ENCODE measurements around the gene STX2.
"Not testable (repeated sequence)": the region's sequence is repeated elsewhere in the genome, so short reads cannot be mapped to it uniquely, and the experiment has no call there.

The STX2 gene

GRCh38 chr12:130838951-130839769 lies at the start of gene STX2:
STX2 (minus strand) TSS chr12:130839250; CDS start chr12:130839099, 151 bp downstream.
- no peaks in the 10 kb centered on the region for H3K27me3 Mint-ChIP-seq (ENCODE audit: low read depth, poor library complexity)
- H3K27ac Mint-ChIP-seq, result peak within 1 kb of the TSS; percentile 78
- TF ChIP-seq, protein P1, sequence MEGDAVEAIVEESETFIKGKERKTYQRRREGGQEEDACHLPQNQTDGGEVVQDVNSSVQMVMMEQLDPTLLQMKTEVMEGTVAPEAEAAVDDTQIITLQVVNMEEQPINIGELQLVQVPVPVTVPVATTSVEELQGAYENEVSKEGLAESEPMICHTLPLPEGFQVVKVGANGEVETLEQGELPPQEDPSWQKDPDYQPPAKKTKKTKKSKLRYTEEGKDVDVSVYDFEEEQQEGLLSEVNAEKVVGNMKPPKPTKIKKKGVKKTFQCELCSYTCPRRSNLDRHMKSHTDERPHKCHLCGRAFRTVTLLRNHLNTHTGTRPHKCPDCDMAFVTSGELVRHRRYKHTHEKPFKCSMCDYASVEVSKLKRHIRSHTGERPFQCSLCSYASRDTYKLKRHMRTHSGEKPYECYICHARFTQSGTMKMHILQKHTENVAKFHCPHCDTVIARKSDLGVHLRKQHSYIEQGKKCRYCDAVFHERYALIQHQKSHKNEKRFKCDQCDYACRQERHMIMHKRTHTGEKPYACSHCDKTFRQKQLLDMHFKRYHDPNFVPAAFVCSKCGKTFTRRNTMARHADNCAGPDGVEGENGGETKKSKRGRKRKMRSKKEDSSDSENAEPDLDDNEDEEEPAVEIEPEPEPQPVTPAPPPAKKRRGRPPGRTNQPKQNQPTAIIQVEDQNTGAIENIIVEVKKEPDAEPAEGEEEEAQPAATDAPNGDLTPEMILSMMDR (IDR thresholded peaks at IDR 0.05), result no peak
- peak; percentile 94 for DNase-seq
- H3K9me3 Mint-ChIP-seq, result no peaks in the 10 kb centered on the region
- no peaks in the 10 kb centered on the region for H3K36me3 Mint-ChIP-seq (ENCODE audit: low read depth)
- H3K4me3 Mint-ChIP-seq, result peak within 1 kb of the TSS; percentile 81
- peaks cover 66% of the 10 kb centered on the region for H3K4me1 Mint-ChIP-seq

GRCh38 chr12:130887190-130887589 lies 48.1 kb upstream of the STX2 start:
- not testable (repeated sequence) for H3K4me1 Mint-ChIP-seq; H3K36me3 Mint-ChIP-seq (ENCODE audit: low read depth); H3K27ac Mint-ChIP-seq; DNase-seq; H3K27me3 Mint-ChIP-seq (ENCODE audit: low read depth, poor library complexity); H3K9me3 Mint-ChIP-seq; H3K4me3 Mint-ChIP-seq

GRCh38 chr12:130881548-130881947 lies 42.5 kb upstream of the STX2 start:
- Mint-ChIP-seq H3K9me3 (no peaks in the 10 kb centered on the region), H3K4me3 (no peak overlapping the region), H3K27ac (no peak overlapping the region), H3K36me3 (ENCODE audit: low read depth) (peaks cover 11% of the 10 kb centered on the region), H3K4me1 (peaks cover 46% of the 10 kb centered on the region), H3K27me3 (ENCODE audit: low read depth, poor library complexity) (peaks cover 3% of the 10 kb centered on the region)
- DNase-seq, result no peak
- TF ChIP-seq, protein P1 (IDR thresholded peaks at IDR 0.05), result no peak

DNA sequence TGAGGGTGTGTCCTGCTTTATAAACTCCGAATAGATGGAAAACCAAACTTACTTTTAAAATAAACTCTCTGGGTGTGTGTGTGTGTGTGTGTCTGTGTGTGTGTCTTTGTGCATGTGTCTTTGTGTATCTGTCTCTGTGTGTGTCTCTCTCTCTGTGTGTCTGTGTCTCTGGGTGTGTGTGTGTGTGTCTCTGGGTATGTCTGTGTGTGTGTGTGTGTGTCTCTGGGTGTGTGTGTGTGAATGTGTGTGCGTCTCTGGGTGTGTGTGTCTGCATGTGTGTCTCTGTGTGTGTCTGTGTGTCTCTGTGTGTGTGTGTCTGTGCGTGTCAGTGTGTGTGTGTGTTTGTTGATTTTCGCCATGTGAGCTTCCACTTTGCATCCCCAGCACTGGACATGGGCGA lies 42.0 kb upstream of the STX2 start:
- Mint-ChIP-seq H3K4me3 (no peak overlapping the region), H3K36me3 (ENCODE audit: low read depth) (peaks cover 14% of the 10 kb centered on the region), H3K27ac (no peak overlapping the region), H3K9me3 (no peaks in the 10 kb centered on the region), H3K27me3 (ENCODE audit: low read depth, poor library complexity) (peaks cover 3% of the 10 kb centered on the region), H3K4me1 (peaks cover 49% of the 10 kb centered on the region)
- TF ChIP-seq, protein P1 (IDR thresholded peaks at IDR 0.05), result no peak
- no peak for DNase-seq

DNA sequence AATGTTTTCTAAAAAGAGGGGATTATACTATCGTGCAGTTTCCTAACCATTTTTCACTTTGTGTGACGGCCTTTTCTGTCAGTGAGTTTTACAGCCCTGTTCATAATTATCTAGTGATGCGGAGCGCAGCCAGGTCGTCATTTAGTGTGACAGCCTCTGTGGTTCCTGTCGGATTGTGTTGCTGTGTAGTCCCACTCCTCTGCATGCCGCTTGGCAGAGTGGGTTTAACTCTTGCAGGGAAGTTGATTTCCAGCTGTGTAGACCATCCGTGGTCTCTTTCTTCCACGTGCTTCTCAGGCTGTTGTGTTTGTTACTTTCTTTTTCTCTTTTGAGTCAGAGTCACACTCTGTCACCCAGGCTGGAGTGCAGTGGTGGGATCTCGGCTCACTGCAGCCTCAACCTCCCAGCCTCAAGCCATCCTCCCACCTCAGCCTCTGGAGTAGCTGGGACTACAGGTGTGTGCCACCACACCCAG lies 41.4 kb upstream of the STX2 start:
- H3K27me3 Mint-ChIP-seq (ENCODE audit: low read depth, poor library complexity), result peaks cover 3% of the 10 kb centered on the region
- H3K4me1 Mint-ChIP-seq, result peaks cover 54% of the 10 kb centered on the region
- H3K36me3 Mint-ChIP-seq (ENCODE audit: low read depth), result peaks cover 20% of the 10 kb centered on the region
- TF ChIP-seq, protein P1 (IDR thresholded peaks at IDR 0.05), result no peak
- no peak overlapping the region for H3K4me3 Mint-ChIP-seq
- peak; percentile 9 for DNase-seq
- H3K27ac Mint-ChIP-seq, result no peak overlapping the region
- no peaks in the 10 kb centered on the region for H3K9me3 Mint-ChIP-seq

- Mint-ChIP-seq H3K36me3 (ENCODE audit: low read depth) (peaks cover 26% of the 10 kb centered on the region), H3K4me3 (no peak overlapping the region), H3K9me3 (no peaks in the 10 kb centered on the region), H3K27me3 (ENCODE audit: low read depth, poor library complexity) (peaks cover 3% of the 10 kb centered on the region), H3K4me1 (peaks cover 59% of the 10 kb centered on the region), H3K27ac (no peak overlapping the region)
- TF ChIP-seq, protein P1 (IDR thresholded peaks at IDR 0.05), result no peak
- DNase-seq, result peak; percentile 7
Observed at GRCh38 chr12:130879781-130880389, 40.8 kb upstream of the STX2 start.

Measured in nephron progenitor cell (in vitro differentiated cells).